ENCODE measurements around the gene SH3BP5.

SH3BP5 gene

DNA sequence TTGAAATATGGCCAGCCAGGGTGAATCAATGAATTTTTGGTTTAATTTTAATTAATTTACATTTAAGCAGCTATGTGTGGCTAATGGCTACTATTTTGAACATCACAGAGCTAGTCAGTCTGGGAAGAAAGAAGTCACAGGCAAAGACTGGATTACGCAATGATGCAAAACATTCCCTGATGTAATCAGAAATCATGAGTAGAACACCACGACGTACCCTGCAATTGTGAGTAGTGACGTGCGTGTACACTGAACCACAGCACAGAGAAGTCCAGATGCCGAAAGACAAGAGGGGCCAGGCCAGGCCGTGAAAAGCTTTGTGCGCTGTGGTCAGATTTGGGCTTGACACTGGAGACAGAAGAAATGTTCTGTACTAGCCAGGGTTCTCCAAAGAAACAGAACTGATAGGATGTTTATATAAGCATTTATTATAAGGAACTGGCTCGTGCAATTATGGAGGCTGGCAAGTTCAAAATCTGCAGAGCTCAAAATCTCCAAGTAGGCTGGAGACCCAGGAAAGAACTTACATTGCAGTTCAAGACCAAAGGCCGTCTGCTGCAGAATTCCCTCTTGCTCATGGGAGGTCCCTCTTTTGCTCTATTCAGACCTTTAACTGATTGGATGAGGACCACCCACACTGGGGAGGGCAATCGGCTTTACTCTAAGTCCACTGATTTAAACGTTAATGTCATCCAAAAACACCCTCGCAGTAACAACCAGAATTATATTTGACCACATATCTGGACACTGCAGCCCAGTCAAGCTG, 44.6 kb downstream of the SH3BP5 start:
- Histone ChIP-seq H3K79me2 (ENCODE audit: low read length) (peaks cover 93% of the 10 kb centered on the region), H3K27me3 (ENCODE audit: low read depth, low read length) (no peaks in the 10 kb centered on the region), H4K20me1 (ENCODE audit: insufficient read depth, low read length) (peaks cover 89% of the 10 kb centered on the region), H2AFZ (ENCODE audit: low read depth, low read length) (no peak overlapping the region), H3K4me1 (ENCODE audit: low read length) (peaks cover 19% of the 10 kb centered on the region), H3K27ac (ENCODE audit: low read length) (no peak overlapping the region), H3K9me3 (ENCODE audit: insufficient read depth, low read length) (no peaks in the 10 kb centered on the region), H3K36me3 (replicated peaks; ENCODE audit: low read depth, low read length) (peaks cover 56% of the 10 kb centered on the region), H3K4me3 (ENCODE audit: low read length) (no peak overlapping the region), H3K9ac (ENCODE audit: low read length) (no peak overlapping the region), H3K4me2 (ENCODE audit: low read length) (no peak overlapping the region)
- TF ChIP-seq EZH2phosphoT487 (IDR thresholded peaks at IDR 0.05; ENCODE audit: low read depth) = no peak
- TF ChIP-seq, protein P1, sequence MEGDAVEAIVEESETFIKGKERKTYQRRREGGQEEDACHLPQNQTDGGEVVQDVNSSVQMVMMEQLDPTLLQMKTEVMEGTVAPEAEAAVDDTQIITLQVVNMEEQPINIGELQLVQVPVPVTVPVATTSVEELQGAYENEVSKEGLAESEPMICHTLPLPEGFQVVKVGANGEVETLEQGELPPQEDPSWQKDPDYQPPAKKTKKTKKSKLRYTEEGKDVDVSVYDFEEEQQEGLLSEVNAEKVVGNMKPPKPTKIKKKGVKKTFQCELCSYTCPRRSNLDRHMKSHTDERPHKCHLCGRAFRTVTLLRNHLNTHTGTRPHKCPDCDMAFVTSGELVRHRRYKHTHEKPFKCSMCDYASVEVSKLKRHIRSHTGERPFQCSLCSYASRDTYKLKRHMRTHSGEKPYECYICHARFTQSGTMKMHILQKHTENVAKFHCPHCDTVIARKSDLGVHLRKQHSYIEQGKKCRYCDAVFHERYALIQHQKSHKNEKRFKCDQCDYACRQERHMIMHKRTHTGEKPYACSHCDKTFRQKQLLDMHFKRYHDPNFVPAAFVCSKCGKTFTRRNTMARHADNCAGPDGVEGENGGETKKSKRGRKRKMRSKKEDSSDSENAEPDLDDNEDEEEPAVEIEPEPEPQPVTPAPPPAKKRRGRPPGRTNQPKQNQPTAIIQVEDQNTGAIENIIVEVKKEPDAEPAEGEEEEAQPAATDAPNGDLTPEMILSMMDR (IDR thresholded peaks at IDR 0.05; ENCODE audit: low read depth, low read length) = no peak

DNA sequence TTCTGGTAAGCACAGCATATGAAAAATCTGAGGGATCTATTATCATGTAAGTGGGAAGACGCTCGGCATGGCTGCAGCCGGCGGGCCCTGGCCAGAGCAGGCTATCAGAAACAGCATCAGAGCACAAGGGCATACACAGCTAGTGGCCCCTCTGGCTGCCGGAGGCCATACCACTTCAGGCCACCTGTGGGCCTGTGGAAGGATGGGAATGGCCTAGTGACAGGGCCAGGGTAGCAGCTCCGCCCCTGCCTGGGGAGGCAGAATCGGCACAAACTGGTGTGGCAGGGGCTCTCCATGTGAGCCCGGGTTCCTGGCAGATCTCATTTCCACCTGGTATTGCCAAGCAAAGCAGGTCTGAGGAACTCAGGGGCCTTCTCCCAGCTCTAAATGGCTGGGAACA, 46.4 kb downstream of the SH3BP5 start:
- peaks cover 6% of the 10 kb centered on the region for H3K4me1 ChIP-seq (ENCODE audit: low read length)
- H3K9me3 ChIP-seq (ENCODE audit: insufficient read depth, low read length) = no peaks in the 10 kb centered on the region
- H3K4me3 ChIP-seq (ENCODE audit: low read length) = no peak overlapping the region
- no peaks in the 10 kb centered on the region for H3K27me3 ChIP-seq (ENCODE audit: low read depth, low read length)
- peaks cover 92% of the 10 kb centered on the region for H4K20me1 ChIP-seq (ENCODE audit: insufficient read depth, low read length)
- H2AFZ ChIP-seq (ENCODE audit: low read depth, low read length) = no peak overlapping the region
- peaks cover 96% of the 10 kb centered on the region for H3K79me2 ChIP-seq (ENCODE audit: low read length)
- H3K36me3 ChIP-seq (replicated peaks; ENCODE audit: low read depth, low read length) = peaks cover 44% of the 10 kb centered on the region
- no peak for TF ChIP-seq EZH2phosphoT487 (IDR thresholded peaks at IDR 0.05; ENCODE audit: low read depth)
- TF ChIP-seq, protein P1 (IDR thresholded peaks at IDR 0.05; ENCODE audit: low read depth, low read length) = no peak
- H3K4me2 ChIP-seq (ENCODE audit: low read length) = no peak overlapping the region
- no peak overlapping the region for H3K27ac ChIP-seq (ENCODE audit: low read length)
- H3K9ac ChIP-seq (ENCODE audit: low read length) = no peak overlapping the region

DNA sequence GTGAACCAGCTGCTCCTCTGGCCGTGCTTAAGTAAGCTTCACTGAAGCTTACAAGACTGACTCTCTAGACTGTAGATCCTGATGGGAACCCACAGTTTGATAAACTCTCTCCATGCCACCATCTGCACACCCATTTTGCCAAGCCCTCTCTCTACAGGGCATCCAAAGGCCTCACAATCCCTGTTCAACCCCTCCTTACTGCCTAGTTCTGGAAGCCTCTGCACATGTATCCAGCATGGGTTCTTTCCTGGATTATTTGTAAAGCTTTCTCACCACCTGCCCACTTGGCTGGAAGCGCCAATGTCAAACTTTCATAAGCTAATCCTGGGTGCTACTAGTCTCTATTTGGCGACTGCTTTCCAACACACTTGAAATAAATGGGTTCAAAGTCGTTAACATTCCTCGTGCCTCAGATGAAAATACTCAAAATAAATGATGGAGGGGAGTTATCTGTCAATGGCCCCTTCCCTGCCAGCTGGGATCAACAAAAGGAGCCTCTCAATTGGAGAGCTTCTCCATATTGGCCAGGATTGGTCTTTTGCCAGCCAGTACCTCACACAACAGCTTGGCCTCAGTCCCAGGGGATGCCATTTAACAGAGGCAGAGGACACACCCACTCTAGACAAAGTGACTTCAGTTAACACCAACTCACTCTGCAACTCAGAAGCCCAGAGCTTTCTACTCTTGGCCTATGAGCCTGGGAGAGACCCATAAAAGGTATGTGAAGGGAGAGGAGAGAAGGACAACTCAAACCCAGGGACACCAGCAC, 48.1 kb downstream of the SH3BP5 start:
- no peak overlapping the region for H3K27ac ChIP-seq (ENCODE audit: low read length)
- H3K36me3 ChIP-seq (replicated peaks; ENCODE audit: low read depth, low read length) = peaks cover 38% of the 10 kb centered on the region
- H3K9ac ChIP-seq (ENCODE audit: low read length) = no peak overlapping the region
- H4K20me1 ChIP-seq (ENCODE audit: insufficient read depth, low read length) = peaks cover 96% of the 10 kb centered on the region
- no peak overlapping the region for H3K4me3 ChIP-seq (ENCODE audit: low read length)
- no peak overlapping the region for H2AFZ ChIP-seq (ENCODE audit: low read depth, low read length)
- peaks cover 100% of the 10 kb centered on the region for H3K79me2 ChIP-seq (ENCODE audit: low read length)
- peaks cover 16% of the 10 kb centered on the region for H3K4me1 ChIP-seq (ENCODE audit: low read length)
- no peaks in the 10 kb centered on the region for H3K27me3 ChIP-seq (ENCODE audit: low read depth, low read length)
- TF ChIP-seq, protein P1 (IDR thresholded peaks at IDR 0.05; ENCODE audit: low read depth, low read length) = no peak
- no peak for TF ChIP-seq EZH2phosphoT487 (IDR thresholded peaks at IDR 0.05; ENCODE audit: low read depth)
- no peak overlapping the region for H3K4me2 ChIP-seq (ENCODE audit: low read length)
- no peaks in the 10 kb centered on the region for H3K9me3 ChIP-seq (ENCODE audit: insufficient read depth, low read length)

DNA sequence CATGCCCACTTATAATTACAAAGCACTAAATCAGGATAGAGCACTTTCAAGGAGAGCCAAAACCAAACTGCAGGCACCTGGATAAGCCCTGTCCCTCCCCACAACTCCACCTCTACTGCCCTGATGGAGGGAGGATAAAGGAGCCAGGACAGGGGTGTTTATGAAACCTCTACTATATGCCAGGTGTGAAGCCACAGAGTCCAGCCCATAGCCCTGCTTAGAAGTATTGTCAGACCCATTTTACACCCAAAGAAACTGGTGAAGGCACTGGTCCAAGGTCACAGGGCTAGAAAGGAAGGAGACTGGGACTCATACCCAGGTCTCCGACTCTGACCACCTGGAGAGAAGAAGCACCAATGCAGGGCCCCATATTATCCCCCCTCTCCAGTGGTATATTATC, 48.7 kb downstream of the SH3BP5 start:
- Histone ChIP-seq H3K4me1 (ENCODE audit: low read length) (peaks cover 18% of the 10 kb centered on the region), H3K4me2 (ENCODE audit: low read length) (no peak overlapping the region)

More for the DNA sequence above, 48.7 kb downstream of the SH3BP5 start:
- Histone ChIP-seq H3K4me3 (ENCODE audit: low read length) (no peak overlapping the region), H4K20me1 (ENCODE audit: insufficient read depth, low read length) (peaks cover 92% of the 10 kb centered on the region), H3K36me3 (replicated peaks; ENCODE audit: low read depth, low read length) (peaks cover 37% of the 10 kb centered on the region), H3K27me3 (ENCODE audit: low read depth, low read length) (no peaks in the 10 kb centered on the region), H3K9ac (ENCODE audit: low read length) (no peak overlapping the region), H3K27ac (ENCODE audit: low read length) (no peak overlapping the region), H3K9me3 (ENCODE audit: insufficient read depth, low read length) (no peaks in the 10 kb centered on the region), H2AFZ (ENCODE audit: low read depth, low read length) (no peak overlapping the region), H3K79me2 (ENCODE audit: low read length) (peaks cover 95% of the 10 kb centered on the region)
- TF ChIP-seq, protein P1 (IDR thresholded peaks at IDR 0.05; ENCODE audit: low read depth, low read length) = no peak
- TF ChIP-seq EZH2phosphoT487 (IDR thresholded peaks at IDR 0.05; ENCODE audit: low read depth) = no peak
